Activated naive CD8-positive, alpha-beta T cell treated with anti-CD3 and anti-CD28 coated beads, Interleukin-2, amount 10 ng/mL, durations not matched to agents 7 days and 5 days (primary cell): ENCODE results near the gene STIMATE. TPM values are rescaled to one million over a fixed set of nuclear protein-coding genes. Genes with fewer than 3 reads are reported as not detected.
A peak's percentile ranks its signal among the peaks of the same experiment; 100 is the strongest.

Experiments used
- ATAC-seq: fragments of 150-1000 bp; cut with Tn5 transposase; one replicate; pipeline ENCODE4 v1.10.0; 2021; ENCODE audit warnings: low read depth, moderate library complexity
- POLR2A ChIA-PET: fragments of 350-600 bp; sonication (Branson Sonifier 250); formaldehyde crosslinking; loops from one replicate; lab custom pipeline; 2021; ENCODE audit warnings: antibody characterized with exemption; lab: Charles Lee
- DNase-seq: peaks from one replicate; pipeline ENCODE4 v3.0.0; 2021
- H3K27ac Mint-ChIP-seq: one replicate; pipeline ENCODE4 v1.8.0; 2022; ENCODE audit warnings: mild to moderate bottlenecking, mixed read lengths
- H3K27me3 Mint-ChIP-seq: one replicate; pipeline ENCODE4 v1.8.0; 2022; ENCODE audit warnings: mild to moderate bottlenecking, moderate library complexity, mixed read lengths
- H3K36me3 Mint-ChIP-seq: one replicate; pipeline ENCODE4 v1.8.0; 2021; ENCODE audit warnings: mild to moderate bottlenecking, mixed read lengths
- H3K4me1 Mint-ChIP-seq: one replicate; pipeline ENCODE4 v1.8.0; 2021; ENCODE audit warnings: mixed read lengths
- H3K4me3 Mint-ChIP-seq: one replicate; pipeline ENCODE4 v1.8.0; 2022; ENCODE audit warnings: mild to moderate bottlenecking, moderate library complexity, mixed read lengths
- H3K9me3 Mint-ChIP-seq: one replicate; pipeline ENCODE4 v1.8.0; 2021; ENCODE audit warnings: mixed read lengths
- total RNA-seq, 2 experiments: library from RNA; stranded (reverse); gene quantifications; one replicate each; pipeline ENCODE4 v1.2.3, GENCODE V29; 2021

The STIMATE gene
- total RNA-seq, 2 experiments from 2014 or later, result 38.5 to 39.1 TPM

DNA sequence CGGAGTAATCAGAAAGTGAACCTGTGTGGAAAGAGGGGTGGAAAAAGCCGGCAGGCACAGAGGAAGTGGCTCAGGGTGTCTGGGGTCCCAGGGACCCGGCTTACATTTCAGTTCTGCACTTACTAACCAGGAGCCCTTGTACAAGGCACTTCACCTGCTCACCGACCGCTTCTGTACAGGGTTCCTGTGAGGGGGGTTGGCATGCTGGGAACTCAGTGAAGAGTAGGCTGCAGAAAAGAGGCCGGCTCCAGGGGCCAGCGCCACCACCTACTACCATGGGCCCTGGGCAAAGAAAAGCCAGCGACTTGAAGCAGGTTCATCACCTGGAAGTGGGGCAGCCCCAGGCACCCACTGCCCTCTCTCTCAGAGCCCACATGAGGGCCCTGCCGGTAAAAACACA is 6.2 kb downstream of the STIMATE start:
- Mint-ChIP-seq H3K27me3 (no peaks in the 10 kb centered on the region), H3K9me3 (no peaks in the 10 kb centered on the region), H3K4me3 (no peak overlapping the region), H3K4me1 (peaks cover 45% of the 10 kb centered on the region), H3K27ac (no peak overlapping the region), H3K36me3 (peaks cover 17% of the 10 kb centered on the region)
- DNase-seq (no peak), ATAC-seq (peak; percentile 12)
- POLR2A ChIA-PET, result interaction anchor here (0.6 kb wide), 1 partner anchor 217 kb away, joined by 4 read pairs; no protein-coding TSS in a partner anchor

DNA sequence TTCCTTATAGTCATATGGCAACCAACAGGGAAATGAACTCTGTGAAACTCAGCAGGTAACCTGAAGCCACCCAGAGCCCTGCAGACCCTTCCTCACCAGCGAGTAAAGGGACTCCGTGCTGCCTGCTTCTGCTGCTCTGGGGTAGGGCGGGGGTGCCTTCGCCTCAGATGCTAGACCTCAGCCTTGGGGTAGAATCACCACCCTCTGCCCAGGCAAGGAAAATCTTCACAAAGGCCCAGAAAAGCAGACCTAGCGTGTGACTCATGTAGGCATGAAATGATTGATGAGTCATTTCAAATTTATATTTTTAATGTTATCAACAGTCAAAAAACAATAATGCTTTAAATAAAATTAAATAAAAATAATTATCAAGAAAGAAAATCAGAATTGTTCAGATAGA is 6.6 kb downstream of the STIMATE start:
- peaks cover 21% of the 10 kb centered on the region for H3K36me3 Mint-ChIP-seq
- no peak overlapping the region for H3K27ac Mint-ChIP-seq
- no peak overlapping the region for H3K4me3 Mint-ChIP-seq
- no peaks in the 10 kb centered on the region for H3K9me3 Mint-ChIP-seq
- H3K4me1 Mint-ChIP-seq, result peaks cover 41% of the 10 kb centered on the region
- no peak for ATAC-seq
- no peak for DNase-seq
- POLR2A ChIA-PET, result no interaction called here
- no peaks in the 10 kb centered on the region for H3K27me3 Mint-ChIP-seq

DNA sequence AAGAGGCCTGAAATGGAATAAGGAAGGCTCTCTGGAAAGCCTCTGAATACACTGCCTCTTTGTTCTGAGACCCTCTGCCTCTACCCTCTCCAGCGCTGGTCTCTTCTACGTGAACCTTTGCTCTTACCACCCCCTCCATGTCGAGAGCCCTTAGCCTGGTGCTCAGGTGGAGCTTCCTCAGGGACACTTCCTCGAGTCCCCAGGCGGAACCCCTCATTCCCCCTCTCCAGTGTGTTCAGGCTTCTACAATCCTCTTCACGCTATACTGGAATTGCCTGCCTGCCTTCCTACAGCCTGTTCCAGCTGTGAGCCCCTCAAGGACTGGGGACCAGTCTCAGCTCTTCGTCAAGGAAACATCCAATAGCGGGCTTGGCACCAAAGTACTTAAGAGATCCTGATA is 7.4 kb downstream of the STIMATE start:
- H3K9me3 Mint-ChIP-seq, result peaks cover 1% of the 10 kb centered on the region
- H3K27me3 Mint-ChIP-seq, result no peaks in the 10 kb centered on the region
- peaks cover 22% of the 10 kb centered on the region for H3K36me3 Mint-ChIP-seq
- DNase-seq, result no peak
- no peak overlapping the region for H3K27ac Mint-ChIP-seq
- peaks cover 33% of the 10 kb centered on the region for H3K4me1 Mint-ChIP-seq
- H3K4me3 Mint-ChIP-seq, result no peak overlapping the region
- POLR2A ChIA-PET, result no interaction called here
- ATAC-seq, result no peak

DNA sequence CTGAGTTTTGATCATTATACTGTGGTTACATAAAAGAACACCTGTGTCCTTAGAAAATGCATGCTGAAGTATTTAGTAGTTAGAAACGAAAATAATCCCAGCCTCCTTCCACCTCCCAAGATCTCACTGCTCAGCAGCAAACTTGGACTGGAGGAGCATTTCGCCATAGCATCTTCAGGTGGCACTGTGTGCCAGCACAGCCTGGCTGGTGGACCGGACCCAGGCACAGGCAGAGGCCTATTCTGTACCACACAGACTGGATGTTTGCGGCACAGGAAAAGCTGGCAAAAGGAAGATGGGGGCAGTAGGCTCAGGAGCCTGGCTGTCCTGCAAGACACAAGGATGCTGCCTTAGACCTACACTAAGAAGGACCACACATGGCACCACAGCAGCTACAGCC is 10.2 kb downstream of the STIMATE start:
- Mint-ChIP-seq H3K27me3 (no peaks in the 10 kb centered on the region), H3K36me3 (peaks cover 27% of the 10 kb centered on the region), H3K4me1 (peaks cover 19% of the 10 kb centered on the region), H3K4me3 (no peak overlapping the region), H3K9me3 (peaks cover 1% of the 10 kb centered on the region), H3K27ac (no peak overlapping the region)
- ATAC-seq (no peak), DNase-seq (no peak)
- POLR2A ChIA-PET, result no interaction called here

DNA sequence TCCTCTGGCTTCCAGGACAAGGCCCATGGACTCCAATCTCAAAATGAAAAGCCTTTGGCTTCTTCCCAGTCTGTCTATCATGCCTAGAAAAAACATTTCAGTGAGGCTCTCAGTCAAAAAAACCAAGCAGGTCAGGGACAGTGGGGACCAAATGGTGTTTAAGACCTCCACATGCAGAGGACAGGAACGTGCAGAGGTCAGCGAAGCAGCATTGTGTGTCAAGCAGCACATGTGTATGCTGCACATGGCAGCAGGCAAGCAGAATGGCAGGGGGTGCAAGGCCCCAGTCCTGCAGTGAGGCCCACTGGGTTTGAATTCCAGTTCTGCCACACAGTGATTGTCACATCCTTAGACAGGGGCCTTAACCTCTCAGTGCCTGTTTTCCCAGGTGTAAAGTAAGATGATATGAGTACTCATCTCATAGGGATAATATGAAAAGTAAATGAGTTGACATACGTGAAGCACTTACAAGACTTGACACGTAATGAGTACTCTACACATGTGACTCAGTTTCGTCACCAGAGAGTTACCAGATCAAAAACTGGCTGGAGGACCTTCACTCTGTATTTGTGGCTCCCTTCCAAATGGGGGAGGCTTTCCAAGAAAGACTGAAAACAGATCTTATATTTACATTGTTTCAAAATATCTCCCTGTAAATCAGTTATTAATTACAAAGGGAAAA is 11.2 kb downstream of the STIMATE start:
- ATAC-seq (no peak), DNase-seq (no peak)
- H3K4me1 Mint-ChIP-seq, result peaks cover 10% of the 10 kb centered on the region
- H3K9me3 Mint-ChIP-seq, result peaks cover 1% of the 10 kb centered on the region
- H3K4me3 Mint-ChIP-seq, result no peak overlapping the region
- POLR2A ChIA-PET, result no interaction called here
- peaks cover 29% of the 10 kb centered on the region for H3K36me3 Mint-ChIP-seq
- H3K27me3 Mint-ChIP-seq, result no peaks in the 10 kb centered on the region
- no peak overlapping the region for H3K27ac Mint-ChIP-seq

DNA sequence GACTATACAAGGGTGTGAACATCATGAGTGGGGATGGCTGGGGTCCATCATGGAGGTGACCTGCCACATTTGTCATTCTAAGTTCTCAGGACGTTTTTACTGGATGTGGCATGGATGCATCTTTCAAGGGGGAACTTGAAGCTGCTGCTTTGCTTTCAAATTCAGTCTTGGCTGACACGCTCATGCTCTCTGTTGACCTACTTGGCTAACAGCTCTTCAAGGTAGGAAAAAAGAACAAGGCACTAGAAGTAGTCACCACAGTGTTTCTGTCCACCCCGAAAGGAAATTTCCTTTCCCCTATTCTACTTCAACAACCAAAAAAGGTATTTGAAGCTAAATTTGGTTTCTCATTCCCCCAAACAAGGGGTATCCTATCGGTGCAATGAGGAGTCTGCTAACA is 15.0 kb downstream of the STIMATE start:
- Mint-ChIP-seq H3K36me3 (peaks cover 27% of the 10 kb centered on the region), H3K4me3 (no peak overlapping the region), H3K9me3 (peaks cover 1% of the 10 kb centered on the region), H3K27me3 (no peaks in the 10 kb centered on the region), H3K27ac (no peak overlapping the region), H3K4me1 (peaks cover 7% of the 10 kb centered on the region)
- ATAC-seq (no peak), DNase-seq (no peak)
- POLR2A ChIA-PET, result no interaction called here

DNA sequence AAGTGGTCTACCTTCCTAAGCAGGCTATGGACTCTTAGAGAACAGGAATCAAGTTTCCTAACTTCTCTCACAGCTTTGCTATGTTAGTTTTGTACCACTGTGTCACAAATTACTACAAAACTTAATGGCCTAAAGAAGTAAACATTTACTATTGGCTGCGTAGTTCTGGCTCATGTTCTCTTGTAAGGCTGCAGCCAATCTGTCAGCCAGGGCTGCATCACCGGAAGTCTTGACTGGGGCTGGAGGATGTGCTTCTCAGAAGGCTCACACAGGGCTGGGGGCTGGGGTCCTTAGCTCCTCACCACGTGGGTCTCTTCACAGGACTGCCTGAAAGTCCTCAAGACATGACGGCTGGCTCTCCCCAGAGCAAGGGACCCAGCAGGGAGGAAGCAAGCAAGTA is 15.5 kb downstream of the STIMATE start:
- H3K27ac Mint-ChIP-seq, result no peak overlapping the region
- no peak overlapping the region for H3K4me3 Mint-ChIP-seq
- POLR2A ChIA-PET, result no interaction called here
- peaks cover 7% of the 10 kb centered on the region for H3K4me1 Mint-ChIP-seq
- peaks cover 26% of the 10 kb centered on the region for H3K36me3 Mint-ChIP-seq
- H3K27me3 Mint-ChIP-seq, result no peaks in the 10 kb centered on the region
- ATAC-seq (no peak), DNase-seq (no peak)
- H3K9me3 Mint-ChIP-seq, result peaks cover 1% of the 10 kb centered on the region

DNA sequence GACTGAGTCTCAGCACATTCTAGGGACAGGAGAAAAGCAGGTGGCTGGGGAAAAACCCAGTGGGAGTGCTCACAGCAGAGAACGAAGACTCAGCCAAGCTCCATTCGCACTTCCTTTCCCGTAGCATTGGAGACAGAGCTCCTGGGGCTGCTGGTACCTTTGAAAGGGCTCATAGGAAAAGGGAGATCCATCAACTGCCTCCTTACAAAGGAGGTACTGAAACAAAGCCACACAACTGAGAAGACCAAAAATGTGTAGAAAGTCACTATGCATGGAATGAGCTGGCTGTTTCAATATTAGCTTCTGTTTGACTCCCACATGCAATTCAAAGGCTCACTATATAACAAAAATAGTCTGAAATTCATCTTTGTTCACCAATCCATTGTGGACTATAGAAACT is 16.9 kb downstream of the STIMATE start:
- DNase-seq, result no peak
- Mint-ChIP-seq H3K9me3 (peaks cover 1% of the 10 kb centered on the region), H3K36me3 (peaks cover 16% of the 10 kb centered on the region), H3K27me3 (no peaks in the 10 kb centered on the region), H3K4me3 (no peak overlapping the region), H3K4me1 (peaks cover 15% of the 10 kb centered on the region), H3K27ac (no peak overlapping the region)
- ATAC-seq, result no peak
- POLR2A ChIA-PET, result no interaction called here

DNA sequence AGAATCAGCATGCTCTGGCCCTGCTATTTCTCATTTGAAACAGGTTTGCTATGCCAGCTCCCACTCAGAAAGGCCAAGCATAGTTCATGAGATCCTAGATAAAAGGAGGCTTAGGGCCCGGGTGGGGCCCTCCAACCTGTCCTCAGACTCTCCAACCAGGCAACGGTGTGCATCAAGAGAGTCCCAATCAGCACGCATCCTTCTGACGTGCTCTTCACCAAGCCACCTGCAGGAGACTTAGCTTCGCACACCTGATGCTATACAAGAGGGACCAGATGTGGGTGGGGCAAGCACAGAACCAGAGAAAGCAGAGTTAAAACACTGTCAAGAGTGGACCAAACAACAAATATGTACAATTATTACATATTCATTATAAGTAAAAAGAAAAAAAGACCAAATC is 17.3 kb downstream of the STIMATE start:
- ATAC-seq (no peak), DNase-seq (no peak)
- peaks cover 11% of the 10 kb centered on the region for H3K36me3 Mint-ChIP-seq
- POLR2A ChIA-PET, result interaction anchor here (1.0 kb wide), 1 partner anchor 14 kb away, joined by 3 read pairs; no protein-coding TSS in a partner anchor
- H3K9me3 Mint-ChIP-seq, result peaks cover under 1% of the 10 kb centered on the region
- H3K27ac Mint-ChIP-seq, result no peak overlapping the region
- H3K4me1 Mint-ChIP-seq, result peaks cover 20% of the 10 kb centered on the region
- no peaks in the 10 kb centered on the region for H3K27me3 Mint-ChIP-seq
- H3K4me3 Mint-ChIP-seq, result no peak overlapping the region

DNA sequence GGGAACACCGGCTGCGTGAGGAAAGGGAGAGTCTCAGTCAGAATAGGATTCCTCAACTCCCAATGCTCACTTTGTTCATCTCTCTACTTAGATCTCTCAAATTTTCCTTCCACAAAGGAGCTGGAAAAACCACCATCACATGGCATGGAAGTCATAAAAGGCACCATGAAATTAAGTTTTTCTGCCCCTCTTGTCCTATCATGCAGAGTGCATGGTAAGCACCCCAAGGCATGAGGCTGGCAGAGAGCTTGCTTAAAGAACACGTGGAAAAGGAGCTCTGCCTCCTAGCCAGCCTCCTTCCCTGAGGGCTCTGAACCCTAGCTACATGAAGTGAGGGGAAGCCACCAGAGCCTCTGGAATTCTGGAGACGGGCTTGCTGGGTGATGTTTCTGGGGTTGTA is 17.8 kb downstream of the STIMATE start:
- Mint-ChIP-seq H3K4me3 (no peak overlapping the region), H3K27me3 (no peaks in the 10 kb centered on the region), H3K36me3 (peaks cover 8% of the 10 kb centered on the region), H3K27ac (no peak overlapping the region), H3K9me3 (no peaks in the 10 kb centered on the region), H3K4me1 (peaks cover 23% of the 10 kb centered on the region)
- no peak for ATAC-seq
- POLR2A ChIA-PET, result interaction anchor here (1.0 kb wide), 1 partner anchor 14 kb away, joined by 3 read pairs; no protein-coding TSS in a partner anchor
- DNase-seq, result no peak

DNA sequence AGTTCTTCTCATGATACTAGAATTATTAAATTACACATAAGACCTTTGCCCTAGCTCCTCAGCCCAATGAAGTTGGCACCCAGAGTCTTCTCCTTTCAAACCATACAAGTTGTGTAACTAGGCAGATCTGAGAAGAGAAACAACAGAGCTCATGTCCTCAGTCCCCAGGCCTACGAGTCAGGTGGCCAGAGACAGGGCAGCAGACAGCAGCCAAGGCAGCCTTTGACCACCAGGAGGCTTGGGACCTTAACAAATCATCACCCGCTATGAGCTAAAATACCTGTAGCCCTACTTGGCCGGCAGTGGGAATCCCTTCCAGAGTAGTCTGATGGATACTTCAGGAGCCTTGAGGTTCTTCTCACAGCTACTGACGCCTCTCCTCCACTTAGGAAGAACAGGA is 18.3 kb downstream of the STIMATE start:
- H3K4me1 Mint-ChIP-seq, result peaks cover 27% of the 10 kb centered on the region
- H3K27me3 Mint-ChIP-seq, result no peaks in the 10 kb centered on the region
- H3K27ac Mint-ChIP-seq, result no peak overlapping the region
- H3K36me3 Mint-ChIP-seq, result peaks cover 6% of the 10 kb centered on the region
- H3K9me3 Mint-ChIP-seq, result no peaks in the 10 kb centered on the region
- POLR2A ChIA-PET, result interaction anchor here (1.0 kb wide), 1 partner anchor 15 kb away, joined by 3 read pairs; no protein-coding TSS in a partner anchor
- no peak for DNase-seq
- ATAC-seq, result no peak
- H3K4me3 Mint-ChIP-seq, result no peak overlapping the region

DNA sequence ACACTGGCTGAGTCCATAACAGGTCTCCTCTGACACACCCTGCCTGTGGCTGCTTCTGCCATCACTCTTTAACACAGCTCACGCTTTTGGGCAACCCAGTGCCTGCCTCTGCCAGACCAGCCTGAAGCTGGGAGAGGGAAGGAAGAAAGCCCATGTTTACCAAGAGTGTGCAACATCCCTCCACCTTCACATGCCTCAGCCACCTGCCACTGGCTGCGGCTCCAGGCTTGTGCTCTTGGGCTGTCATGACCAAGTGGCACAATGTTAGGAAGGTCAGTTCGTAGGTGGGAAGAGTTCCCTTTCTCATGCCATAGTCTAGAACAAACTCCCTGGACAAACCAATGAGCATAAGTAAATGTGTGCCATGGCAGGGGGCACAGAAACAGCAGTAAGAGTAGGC is 20.3 kb downstream of the STIMATE start:
- DNase-seq (no peak), ATAC-seq (no peak)
- Mint-ChIP-seq H3K36me3 (peaks cover 6% of the 10 kb centered on the region), H3K27me3 (no peaks in the 10 kb centered on the region), H3K4me1 (peaks cover 28% of the 10 kb centered on the region), H3K9me3 (no peaks in the 10 kb centered on the region), H3K4me3 (no peak overlapping the region), H3K27ac (no peak overlapping the region)
- POLR2A ChIA-PET, result interaction anchor here (1.1 kb wide), 1 partner anchor 16 kb away, joined by 6 read pairs; no protein-coding TSS in a partner anchor

DNA sequence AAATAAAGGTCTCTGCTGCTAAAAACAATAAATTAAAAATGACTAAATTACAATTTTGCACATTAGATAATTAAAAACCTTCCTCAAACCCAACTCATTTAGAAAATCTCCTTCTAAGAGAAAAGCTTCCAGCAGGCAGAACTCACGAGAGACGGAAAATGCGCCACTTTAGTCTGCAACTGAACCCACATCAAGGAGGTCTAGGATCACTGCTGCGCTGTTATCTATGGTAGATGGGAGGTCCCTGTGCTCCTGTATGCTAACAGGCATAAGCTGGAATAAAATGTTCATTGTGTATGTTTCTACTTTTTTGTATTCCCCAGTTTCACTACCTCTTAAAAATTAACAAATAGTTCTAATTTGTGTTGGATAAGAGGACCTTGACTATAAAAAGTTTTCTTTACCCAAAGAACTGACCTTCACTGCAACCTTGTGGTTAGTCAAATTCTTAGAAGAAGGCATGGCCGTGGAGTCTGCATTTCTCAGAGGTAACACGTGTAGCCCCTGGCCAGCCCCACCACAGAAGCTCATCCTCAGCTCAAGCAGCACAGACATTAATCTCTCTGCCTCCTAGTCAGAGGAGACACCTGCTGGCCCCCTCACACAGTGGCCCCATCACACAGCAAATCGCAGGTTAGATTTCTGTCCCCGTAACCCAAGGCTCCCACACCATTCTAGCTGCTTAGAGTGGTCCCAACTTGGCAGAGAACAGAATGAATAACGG is 22.3 kb downstream of the STIMATE start:
- peak overlapping the region; percentile 44 for H3K27ac Mint-ChIP-seq
- no peaks in the 10 kb centered on the region for H3K27me3 Mint-ChIP-seq
- POLR2A ChIA-PET, result interaction anchor here (1.4 to 1.9 kb wide), 2 partner anchors 22 to 172 kb away, joined by 3 to 5 read pairs; no protein-coding TSS in a partner anchor
- no peaks in the 10 kb centered on the region for H3K9me3 Mint-ChIP-seq
- DNase-seq (no peak), ATAC-seq (peak; percentile 72)
- H3K36me3 Mint-ChIP-seq, result peaks cover 4% of the 10 kb centered on the region
- H3K4me1 Mint-ChIP-seq, result peaks cover 35% of the 10 kb centered on the region
- H3K4me3 Mint-ChIP-seq, result peak overlapping the region; percentile 56
